ENCODE measurements around the gene KIF22.

The KIF22 gene

GRCh38 chr16:29841631-29842030, 51.1 kb downstream of the KIF22 start:
- no peak for DNase-seq (ENCODE audit: low read depth in 2 of 2)

DNA sequence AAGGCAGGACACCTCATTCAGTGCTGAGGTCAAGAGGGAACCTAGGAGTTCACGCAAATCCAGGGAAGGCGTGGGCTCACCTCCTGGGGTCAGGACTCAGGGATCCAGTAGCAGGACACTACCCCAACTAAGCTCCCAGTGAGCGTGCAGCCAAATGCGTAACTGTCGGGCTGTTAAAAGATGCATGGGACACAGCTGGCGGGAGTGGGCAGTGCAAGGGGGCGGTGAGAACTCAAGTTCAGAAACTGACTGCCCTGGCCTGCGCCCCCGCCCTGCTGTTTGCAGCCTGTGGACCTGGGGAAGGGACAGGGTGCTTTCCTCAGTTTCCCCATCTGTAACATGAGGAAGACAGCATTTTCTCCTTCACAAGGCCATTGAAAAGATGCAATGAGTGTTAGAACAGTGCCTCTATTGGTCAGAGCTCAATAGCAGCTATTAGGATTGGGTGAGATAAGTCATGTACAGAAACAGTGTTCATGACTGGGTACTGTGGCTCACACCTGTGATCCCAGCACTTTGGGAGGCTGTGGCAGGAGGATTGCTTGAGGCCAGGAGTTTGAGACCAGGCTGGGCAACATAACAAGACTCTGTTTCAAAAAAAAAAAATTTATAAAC, 52.3 kb downstream of the KIF22 start:
- no peak for DNase-seq (ENCODE audit: low read depth in 2 of 2)

DNA sequence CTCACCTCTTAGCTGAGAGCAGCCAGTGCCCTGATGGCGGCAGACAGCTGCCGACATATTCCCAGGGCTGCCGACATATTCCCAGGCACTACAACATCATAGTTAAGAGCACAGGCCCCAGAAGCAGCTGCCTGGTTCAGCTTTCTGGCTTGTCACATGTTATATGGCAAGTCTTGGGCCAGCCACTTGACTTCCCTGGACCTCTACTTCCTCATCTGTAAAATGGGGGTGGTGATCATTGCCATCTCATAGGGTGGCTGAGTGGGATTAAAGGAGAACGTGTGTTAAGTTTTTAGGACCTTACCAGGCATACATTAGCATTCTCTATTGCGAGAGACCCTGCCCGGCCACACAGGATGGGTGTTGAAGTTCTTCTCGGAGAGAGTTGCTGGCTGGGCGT, 53.4 kb downstream of the KIF22 start:
- no peak for DNase-seq (ENCODE audit: low read depth in 2 of 2)

DNA sequence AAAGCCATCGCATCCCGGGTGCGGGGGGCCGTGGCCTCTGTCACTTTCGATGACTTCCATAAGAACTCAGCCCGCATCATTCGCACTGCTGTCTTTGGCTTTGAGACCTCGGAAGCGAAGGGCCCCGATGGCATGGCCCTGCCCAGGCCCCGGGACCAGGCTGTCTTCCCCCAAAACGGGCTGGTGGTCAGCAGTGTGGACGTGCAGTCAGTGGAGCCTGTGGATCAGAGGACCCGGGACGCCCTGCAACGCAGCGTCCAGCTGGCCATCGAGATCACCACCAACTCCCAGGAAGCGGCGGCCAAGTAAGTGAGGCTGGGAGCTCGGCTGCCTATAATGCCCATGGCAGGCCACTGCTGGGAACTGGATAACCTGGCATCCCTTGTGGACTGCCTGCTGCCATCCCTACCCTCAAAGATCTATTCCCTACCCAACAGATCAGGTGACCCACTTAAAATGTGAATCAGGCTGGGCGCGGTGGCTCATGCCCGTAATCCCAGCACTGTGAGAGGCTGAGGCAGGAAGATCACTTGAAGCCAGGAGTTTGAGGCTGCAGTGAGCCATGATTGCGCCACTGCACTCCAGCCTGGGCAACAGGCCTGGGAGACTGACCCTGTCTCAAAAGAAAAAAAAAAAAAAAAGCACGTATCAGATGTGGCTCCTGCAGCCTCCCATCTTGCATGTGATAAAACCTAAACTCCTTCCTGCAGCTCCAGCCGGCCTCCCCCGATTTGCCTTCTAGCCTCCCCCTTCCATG, 54.2 kb downstream of the KIF22 start:
- DNase-seq (ENCODE audit: low read depth in 2 of 2): no peak

GRCh38 chr16:29845656-29846055, 55.1 kb downstream of the KIF22 start:
- no peak for DNase-seq (ENCODE audit: low read depth in 2 of 2)

GRCh38 chr16:29848420-29849297, 58.1 kb downstream of the KIF22 start:
- DNase-seq (ENCODE audit: low read depth in 2 of 2): peak; percentile 81

DNA sequence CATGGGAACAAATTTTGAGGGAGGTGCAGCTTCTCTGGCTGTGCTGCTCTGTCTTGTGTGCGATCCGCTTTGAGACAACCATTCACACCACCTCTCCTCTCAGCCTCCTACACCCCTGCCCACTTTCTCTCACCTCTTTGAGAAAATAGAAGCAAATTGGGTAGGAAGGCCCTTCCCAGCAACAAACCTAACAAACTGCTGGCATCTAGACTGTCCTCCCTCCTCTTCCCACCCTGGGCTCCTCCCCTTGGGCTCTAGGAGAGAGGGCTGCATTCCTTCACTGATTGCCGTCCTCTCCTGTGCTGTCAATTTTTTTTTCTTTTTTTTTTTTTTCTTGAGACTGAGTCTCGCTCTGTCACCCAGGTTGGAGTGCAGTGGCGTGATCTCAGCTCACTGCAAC, 59.0 kb downstream of the KIF22 start:
- no peak for DNase-seq (ENCODE audit: low read depth in 2 of 2)

GRCh38 chr16:29850998-29851397, 60.4 kb downstream of the KIF22 start:
- DNase-seq (ENCODE audit: low read depth in 2 of 2): no peak

DNA sequence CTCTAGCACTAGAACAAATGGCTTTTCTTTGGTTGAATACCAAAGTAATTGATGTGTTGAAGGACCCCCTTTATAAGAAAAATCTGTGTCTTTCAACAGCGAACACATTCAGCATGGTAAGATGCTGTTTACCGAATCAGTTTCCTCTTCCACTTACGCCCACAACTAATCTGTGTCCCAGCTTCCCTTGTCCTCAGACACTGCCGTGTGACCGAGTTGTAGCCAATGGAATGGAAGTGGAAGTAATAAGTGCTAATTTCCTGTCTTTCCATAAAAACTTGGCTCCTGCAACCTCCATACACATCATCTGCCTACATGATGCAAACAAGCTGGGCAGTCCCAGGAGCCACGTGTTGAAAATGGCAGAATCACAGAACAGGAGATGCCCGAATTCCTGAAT, 62.1 kb downstream of the KIF22 start:
- no peak for DNase-seq (ENCODE audit: low read depth in 2 of 2)

DNA sequence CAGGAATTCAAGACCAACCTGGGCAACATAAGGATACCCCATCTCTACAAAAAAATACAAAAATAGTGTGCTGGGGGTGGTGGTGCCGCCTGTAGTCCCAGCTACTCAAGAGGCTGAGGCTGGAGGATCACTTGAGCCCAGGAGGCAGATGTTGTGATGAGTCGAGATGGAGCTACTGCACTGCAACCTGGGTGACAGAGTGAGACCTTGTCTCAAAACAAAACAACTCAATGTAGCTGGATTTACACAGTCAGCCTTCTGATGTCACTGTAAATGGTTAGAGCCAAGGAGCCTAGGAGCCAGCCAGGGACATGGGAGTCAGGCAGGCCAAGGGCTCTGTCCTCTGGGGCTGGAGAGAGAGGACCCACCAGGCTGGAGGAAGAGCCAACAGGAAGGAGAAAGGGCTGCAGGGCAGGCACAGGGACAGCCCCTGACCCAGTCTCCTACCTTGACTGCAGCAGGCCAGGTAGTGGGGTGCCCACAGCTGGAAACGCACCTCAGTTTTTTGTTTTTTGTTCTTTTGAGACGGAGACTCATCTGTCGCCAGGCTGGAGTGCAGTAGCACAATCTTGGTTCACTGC, 64.1 kb downstream of the KIF22 start:
- DNase-seq (ENCODE audit: low read depth in 2 of 2): no peak
